HepG2 (cell line): ENCODE results near the gene PKP3. TPM values are rescaled to one million over a fixed set of nuclear protein-coding genes. Genes with fewer than 3 reads are reported as not detected.

Source experiments
- ADNP ChIP-seq: sonication (generic); formaldehyde crosslinking; IDR thresholded peaks from 2 replicates; pipeline ENCODE4 v1.4.0; 2020; ENCODE audit warnings: missing genetic modification reagents
- ATAD3A ChIP-seq: sonication (generic); formaldehyde crosslinking; IDR thresholded peaks from 2 replicates; pipeline ENCODE4 v1.4.0; 2020; ENCODE audit warnings: missing genetic modification reagents
- CHD4 ChIP-seq: fragments of 200-600 bp; sonication (generic); IDR thresholded peaks from 2 replicates; pipeline ENCODE4 v1.7.0; 2017; ENCODE audit warnings: mild to moderate bottlenecking, low read length, borderline replicate concordance
- GFI1 ChIP-seq: sonication (generic); formaldehyde crosslinking; IDR thresholded peaks from 2 replicates; pipeline ENCODE4 v1.5.0; 2020; ENCODE audit warnings: missing genetic modification reagents, mild to moderate bottlenecking, borderline replicate concordance
- NR2C2 ChIP-seq: sonication (generic); formaldehyde crosslinking; IDR thresholded peaks from 2 replicates; pipeline ENCODE4 v1.4.0; 2020; ENCODE audit warnings: missing genetic modification reagents, mild to moderate bottlenecking, moderate library complexity, borderline replicate concordance
- ONECUT2 ChIP-seq: sonication (generic); formaldehyde crosslinking; IDR thresholded peaks from 2 replicates; pipeline ENCODE4 v1.4.0; 2020; ENCODE audit warnings: missing genetic modification reagents
- PHF20 ChIP-seq: sonication (generic); formaldehyde crosslinking; IDR thresholded peaks from 2 replicates; pipeline ENCODE4 v1.5.0; 2020; ENCODE audit warnings: mild to moderate bottlenecking, missing genetic modification reagents
- RXRA ChIP-seq: sonication (generic); formaldehyde crosslinking; IDR thresholded peaks from 2 replicates; pipeline ENCODE4 v1.5.1; 2020; ENCODE audit warnings: missing genetic modification reagents
- SNAI1 ChIP-seq: sonication (generic); formaldehyde crosslinking; IDR thresholded peaks from 2 replicates; pipeline ENCODE4 v1.5.0; 2020; ENCODE audit warnings: mild to moderate bottlenecking, missing genetic modification reagents, borderline replicate concordance
- SPEN ChIP-seq: sonication (generic); formaldehyde crosslinking; IDR thresholded peaks from 2 replicates; pipeline ENCODE4 v1.5.1; 2020; ENCODE audit warnings: low read depth, mild to moderate bottlenecking, missing genetic modification reagents
- ZNF224 ChIP-seq: sonication (generic); formaldehyde crosslinking; IDR thresholded peaks from 2 replicates; pipeline ENCODE4 v1.5.0; 2020; ENCODE audit warnings: mild to moderate bottlenecking, missing genetic modification reagents
- ZNF775 ChIP-seq: sonication (generic); formaldehyde crosslinking; IDR thresholded peaks from 2 replicates; pipeline ENCODE4 v1.4.0; 2020; ENCODE audit warnings: missing genetic modification reagents, mild to moderate bottlenecking, moderate library complexity, borderline replicate concordance
- polyA plus RNA-seq, 8 experiments: library from polyadenylated mRNA; depleted of rRNA in 3 of 8; stranded (reverse) in 7 of 8; unstranded in 1 of 8; fragments of >200 nt; fragmentation: Illumina TruSeq in 4 of 8; extraction: Trizol in 4 of 8; gene quantifications; 2 replicates each; pipeline versions ENCODE4 v1.2.1 to v1.2.3, GENCODE V29; 2011 to 2016; ENCODE audit warnings: low read depth in 4 of 8, missing spikeins in 1 of 8, mixed read lengths in 1 of 8; ENCODE audit not compliant: insufficient read depth in 1 of 8
- total RNA-seq, 5 experiments: library from RNA; depleted of rRNA; stranded (reverse); fragments of >200 nt; fragmentation: Illumina TruSeq; extraction: Trizol; gene quantifications; 2 replicates each; pipeline ENCODE4 v1.2.3, GENCODE V29; 2016; ENCODE audit warnings: low read depth in 1 of 5
- TF ChIP-seq, protein P1 (sequence below): sonication (generic); formaldehyde crosslinking; IDR thresholded peaks from 2 replicates; pipeline ENCODE4 v1.4.0; 2020; ENCODE audit warnings: missing genetic modification reagents
- TF ChIP-seq, protein P2 (sequence below), 2 experiments: fragments of 450-650 bp in 1 of 2; sonication (generic) in 1 of 2; formaldehyde crosslinking in 1 of 2; IDR thresholded peaks; 2 replicates each; pipeline versions ENCODE4 v1.6.1 to v1.8.0; 2016 to 2022; ENCODE audit warnings: antibody characterized with exemption in 1 of 2, mild to moderate bottlenecking in 1 of 2, missing genetic modification reagents in 1 of 2
- TF ChIP-seq, protein P3 (sequence below): sonication (generic); formaldehyde crosslinking; IDR thresholded peaks from 2 replicates; pipeline ENCODE4 v1.5.0; 2020; ENCODE audit warnings: mild to moderate bottlenecking, missing genetic modification reagents, borderline replicate concordance

Gene PKP3
- total and polyA plus RNA-seq, 2 of the 13 experiments (the other 11 are each of a cell fraction or from before 2014, with no cell fraction given) = 18.0 to 28.7 TPM

DNA sequence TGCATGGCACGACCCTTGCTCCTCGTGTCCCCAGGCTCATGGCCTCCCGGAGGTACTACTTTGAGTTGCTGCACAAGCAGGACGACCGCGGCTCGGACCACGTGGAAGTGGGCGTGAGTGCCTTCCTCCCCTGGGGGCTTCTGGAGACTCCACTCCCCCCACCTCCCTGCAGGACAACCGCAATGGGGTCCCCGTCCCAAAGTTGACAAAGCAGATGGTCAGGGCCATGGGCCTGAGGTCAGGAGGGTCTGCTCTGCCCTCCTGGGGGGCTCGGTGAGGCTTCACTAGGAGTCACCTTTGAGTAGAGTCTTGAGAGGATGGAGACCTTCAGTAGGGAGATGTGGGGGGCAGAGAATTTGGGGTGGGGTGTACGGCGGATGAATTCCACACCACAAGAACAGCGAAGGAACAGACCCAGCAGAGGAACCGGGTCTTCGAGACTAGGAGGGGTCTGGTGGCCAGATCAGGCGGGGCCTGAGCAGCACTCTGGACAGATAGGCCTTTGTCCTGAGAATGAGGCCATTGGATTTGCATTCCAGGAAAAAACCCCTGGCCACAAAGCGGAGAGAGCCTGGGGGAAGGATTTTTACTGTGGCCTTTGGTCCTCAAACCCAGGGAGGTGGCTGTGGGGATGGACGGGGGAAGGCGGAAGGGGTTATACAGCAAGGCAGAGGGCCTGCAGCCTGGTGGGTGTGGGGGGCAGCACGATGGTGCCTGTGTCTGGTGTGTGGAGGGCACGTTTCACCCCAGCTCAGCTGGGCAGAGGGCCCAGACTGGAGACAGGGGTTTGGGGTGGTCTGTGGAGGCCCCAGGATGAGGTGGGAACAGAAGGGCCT lies 20.1 kb upstream of the PKP3 start (continued):
- TF ChIP-seq ATAD3A (CRISPR knock-in tag) (no peak), ZNF224 (no peak), SNAI1 (CRISPR knock-in tag) (no peak), ONECUT2 (no peak), ADNP (no peak), SPEN (peak; percentile 58; the same call in 1 of the 2 replicates), NR2C2 (CRISPR knock-in tag) (no peak), CHD4 (peak; percentile 51; the same call in 1 of the 2 replicates), PHF20 (0 out of 2 replicates have a peak, but pooled peaks have one; percentile 24), RXRA (CRISPR knock-in tag) (peak; percentile 31; the same call in 1 of the 2 replicates), GFI1 (CRISPR knock-in tag) (peak; percentile 46; the same call in 1 of the 2 replicates), ZNF775 (CRISPR knock-in tag) (no peak)
- TF ChIP-seq, protein P1, sequence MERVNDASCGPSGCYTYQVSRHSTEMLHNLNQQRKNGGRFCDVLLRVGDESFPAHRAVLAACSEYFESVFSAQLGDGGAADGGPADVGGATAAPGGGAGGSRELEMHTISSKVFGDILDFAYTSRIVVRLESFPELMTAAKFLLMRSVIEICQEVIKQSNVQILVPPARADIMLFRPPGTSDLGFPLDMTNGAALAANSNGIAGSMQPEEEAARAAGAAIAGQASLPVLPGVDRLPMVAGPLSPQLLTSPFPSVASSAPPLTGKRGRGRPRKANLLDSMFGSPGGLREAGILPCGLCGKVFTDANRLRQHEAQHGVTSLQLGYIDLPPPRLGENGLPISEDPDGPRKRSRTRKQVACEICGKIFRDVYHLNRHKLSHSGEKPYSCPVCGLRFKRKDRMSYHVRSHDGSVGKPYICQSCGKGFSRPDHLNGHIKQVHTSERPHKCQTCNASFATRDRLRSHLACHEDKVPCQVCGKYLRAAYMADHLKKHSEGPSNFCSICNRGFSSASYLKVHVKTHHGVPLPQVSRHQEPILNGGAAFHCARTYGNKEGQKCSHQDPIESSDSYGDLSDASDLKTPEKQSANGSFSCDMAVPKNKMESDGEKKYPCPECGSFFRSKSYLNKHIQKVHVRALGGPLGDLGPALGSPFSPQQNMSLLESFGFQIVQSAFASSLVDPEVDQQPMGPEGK (CRISPR knock-in tag) = peak; percentile 87
- TF ChIP-seq, protein P2, sequence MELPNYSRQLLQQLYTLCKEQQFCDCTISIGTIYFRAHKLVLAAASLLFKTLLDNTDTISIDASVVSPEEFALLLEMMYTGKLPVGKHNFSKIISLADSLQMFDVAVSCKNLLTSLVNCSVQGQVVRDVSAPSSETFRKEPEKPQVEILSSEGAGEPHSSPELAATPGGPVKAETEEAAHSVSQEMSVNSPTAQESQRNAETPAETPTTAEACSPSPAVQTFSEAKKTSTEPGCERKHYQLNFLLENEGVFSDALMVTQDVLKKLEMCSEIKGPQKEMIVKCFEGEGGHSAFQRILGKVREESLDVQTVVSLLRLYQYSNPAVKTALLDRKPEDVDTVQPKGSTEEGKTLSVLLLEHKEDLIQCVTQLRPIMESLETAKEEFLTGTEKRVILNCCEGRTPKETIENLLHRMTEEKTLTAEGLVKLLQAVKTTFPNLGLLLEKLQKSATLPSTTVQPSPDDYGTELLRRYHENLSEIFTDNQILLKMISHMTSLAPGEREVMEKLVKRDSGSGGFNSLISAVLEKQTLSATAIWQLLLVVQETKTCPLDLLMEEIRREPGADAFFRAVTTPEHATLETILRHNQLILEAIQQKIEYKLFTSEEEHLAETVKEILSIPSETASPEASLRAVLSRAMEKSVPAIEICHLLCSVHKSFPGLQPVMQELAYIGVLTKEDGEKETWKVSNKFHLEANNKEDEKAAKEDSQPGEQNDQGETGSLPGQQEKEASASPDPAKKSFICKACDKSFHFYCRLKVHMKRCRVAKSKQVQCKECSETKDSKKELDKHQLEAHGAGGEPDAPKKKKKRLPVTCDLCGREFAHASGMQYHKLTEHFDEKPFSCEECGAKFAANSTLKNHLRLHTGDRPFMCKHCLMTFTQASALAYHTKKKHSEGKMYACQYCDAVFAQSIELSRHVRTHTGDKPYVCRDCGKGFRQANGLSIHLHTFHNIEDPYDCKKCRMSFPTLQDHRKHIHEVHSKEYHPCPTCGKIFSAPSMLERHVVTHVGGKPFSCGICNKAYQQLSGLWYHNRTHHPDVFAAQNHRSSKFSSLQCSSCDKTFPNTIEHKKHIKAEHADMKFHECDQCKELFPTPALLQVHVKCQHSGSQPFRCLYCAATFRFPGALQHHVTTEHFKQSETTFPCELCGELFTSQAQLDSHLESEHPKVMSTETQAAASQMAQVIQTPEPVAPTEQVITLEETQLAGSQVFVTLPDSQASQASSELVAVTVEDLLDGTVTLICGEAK (IDR thresholded peaks at IDR 0.05) = no peak
- TF ChIP-seq, protein P2 (CRISPR knock-in tag; IDR thresholded peaks at IDR 0.05) = 0 out of 2 replicates have a peak, but pooled peaks have one; percentile 44
- TF ChIP-seq, protein P3, sequence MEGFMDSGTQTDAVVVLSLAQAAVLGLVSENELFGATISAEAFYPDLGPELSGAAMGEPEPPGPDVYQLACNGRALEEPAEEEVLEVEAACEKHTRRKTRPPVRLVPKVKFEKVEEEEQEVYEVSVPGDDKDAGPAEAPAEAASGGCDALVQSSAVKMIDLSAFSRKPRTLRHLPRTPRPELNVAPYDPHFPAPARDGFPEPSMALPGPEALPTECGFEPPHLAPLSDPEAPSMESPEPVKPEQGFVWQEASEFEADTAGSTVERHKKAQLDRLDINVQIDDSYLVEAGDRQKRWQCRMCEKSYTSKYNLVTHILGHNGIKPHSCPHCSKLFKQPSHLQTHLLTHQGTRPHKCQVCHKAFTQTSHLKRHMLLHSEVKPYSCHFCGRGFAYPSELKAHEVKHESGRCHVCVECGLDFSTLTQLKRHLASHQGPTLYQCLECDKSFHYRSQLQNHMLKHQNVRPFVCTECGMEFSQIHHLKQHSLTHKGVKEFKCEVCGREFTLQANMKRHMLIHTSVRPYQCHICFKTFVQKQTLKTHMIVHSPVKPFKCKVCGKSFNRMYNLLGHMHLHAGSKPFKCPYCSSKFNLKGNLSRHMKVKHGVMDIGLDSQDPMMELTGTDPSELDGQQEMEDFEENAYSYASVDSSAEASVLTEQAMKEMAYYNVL (CRISPR knock-in tag) = peak; percentile 46; the same call in 1 of the 2 replicates
